NCI-H2227 treated with DMSO at 0.1 percent for 48 hours (cell line): ENCODE measurements around the gene SLC6A6.

Experiments
- DNase-seq: peaks from one replicate; lab custom pipeline; 2025; lab: John Stamatoyannopoulos, UW

The SLC6A6 gene

DNA sequence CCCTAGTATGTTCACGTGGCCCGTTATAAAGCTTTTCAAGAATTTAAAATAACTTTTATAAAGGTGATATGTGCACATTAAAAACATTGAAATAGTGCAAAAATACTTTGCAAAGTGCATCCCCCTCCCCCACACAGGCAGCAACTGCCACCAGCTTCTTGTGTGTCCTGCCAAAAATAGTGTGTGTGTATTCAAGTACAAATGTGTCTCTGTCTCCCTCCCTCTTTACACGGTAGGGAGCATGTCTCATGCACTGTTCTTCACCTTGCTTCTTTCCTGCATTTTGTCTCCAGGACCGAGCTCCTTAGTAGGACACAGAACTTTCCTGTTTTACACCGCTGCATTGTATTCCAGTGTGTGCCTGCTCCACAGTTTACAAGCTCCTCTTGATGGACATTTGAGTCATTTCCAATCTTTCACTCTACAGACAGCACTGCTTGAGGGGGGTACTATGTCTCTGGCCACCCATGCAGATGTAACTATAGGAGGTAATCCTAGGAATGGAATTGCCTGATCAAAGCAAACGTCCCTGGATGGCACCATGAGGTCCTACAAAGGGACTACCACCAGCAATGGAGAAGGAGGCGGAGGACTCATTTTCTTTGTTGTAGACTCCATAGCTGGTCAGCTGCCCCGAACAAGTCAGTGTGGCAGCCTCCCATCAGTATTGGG is 52.4 kb downstream of the SLC6A6 start:
- no peak for DNase-seq

DNA sequence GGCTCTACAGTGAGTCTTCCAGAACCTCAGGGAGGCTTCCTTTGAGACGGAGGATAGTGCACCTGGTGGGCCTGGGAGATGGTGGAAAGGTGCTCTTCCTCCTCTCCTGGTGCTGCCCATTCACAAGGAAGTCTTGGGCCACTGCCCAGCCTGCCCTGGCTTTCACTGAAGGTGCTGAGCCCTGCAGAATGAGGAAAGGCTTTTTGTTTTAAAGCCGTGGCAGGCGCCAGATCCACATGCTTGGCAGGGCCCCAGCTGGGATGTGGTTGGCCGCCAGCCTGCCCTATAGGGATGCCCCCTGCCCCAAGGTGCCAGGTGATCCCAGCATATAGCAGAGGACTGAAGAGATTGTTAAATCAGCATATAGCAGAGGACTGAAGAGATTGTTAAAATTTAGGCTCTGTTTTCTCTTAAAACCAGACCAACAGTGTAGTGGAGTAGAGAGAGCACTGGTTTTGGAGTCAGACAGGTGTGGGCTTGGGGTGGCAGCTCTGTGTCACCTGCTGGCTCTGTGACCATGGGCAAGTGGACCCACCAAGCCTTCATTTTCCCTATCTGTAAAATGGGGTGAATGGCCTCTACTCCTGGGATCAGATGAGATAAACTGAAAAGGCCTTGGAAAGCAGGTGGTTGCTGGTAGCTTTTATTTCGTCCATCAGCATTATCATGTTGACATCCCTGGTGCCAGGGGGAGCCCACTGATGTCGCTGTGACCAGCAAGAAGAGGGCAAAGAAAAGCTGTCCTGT is 53.3 kb downstream of the SLC6A6 start:
- DNase-seq = no peak

- DNase-seq = no peak
Observed at GRCh38 chr3:14456794-14457193, 54.4 kb downstream of the SLC6A6 start.

DNA sequence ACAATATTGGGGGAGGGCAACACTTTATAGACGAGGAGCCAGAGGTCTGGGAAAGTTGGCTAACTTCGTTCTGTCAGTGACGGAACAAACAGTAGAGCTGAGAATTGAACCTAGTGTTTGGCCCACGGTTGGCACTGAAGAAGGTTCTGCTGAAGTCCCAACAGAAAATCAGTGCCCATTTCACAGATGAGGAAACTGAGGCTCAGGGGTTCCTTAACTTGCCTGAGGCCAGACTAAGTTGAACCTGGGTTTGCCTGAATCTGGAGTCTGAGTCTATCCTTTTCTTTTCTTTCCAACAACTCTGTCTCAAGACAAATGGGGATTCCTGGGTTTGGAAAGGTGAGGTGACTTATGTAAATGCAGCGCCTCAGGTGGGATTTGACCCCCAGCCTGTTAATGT is 55.1 kb downstream of the SLC6A6 start:
- DNase-seq = no peak

- DNase-seq = no peak
Observed at GRCh38 chr3:14457999-14458398, 55.6 kb downstream of the SLC6A6 start.

DNA sequence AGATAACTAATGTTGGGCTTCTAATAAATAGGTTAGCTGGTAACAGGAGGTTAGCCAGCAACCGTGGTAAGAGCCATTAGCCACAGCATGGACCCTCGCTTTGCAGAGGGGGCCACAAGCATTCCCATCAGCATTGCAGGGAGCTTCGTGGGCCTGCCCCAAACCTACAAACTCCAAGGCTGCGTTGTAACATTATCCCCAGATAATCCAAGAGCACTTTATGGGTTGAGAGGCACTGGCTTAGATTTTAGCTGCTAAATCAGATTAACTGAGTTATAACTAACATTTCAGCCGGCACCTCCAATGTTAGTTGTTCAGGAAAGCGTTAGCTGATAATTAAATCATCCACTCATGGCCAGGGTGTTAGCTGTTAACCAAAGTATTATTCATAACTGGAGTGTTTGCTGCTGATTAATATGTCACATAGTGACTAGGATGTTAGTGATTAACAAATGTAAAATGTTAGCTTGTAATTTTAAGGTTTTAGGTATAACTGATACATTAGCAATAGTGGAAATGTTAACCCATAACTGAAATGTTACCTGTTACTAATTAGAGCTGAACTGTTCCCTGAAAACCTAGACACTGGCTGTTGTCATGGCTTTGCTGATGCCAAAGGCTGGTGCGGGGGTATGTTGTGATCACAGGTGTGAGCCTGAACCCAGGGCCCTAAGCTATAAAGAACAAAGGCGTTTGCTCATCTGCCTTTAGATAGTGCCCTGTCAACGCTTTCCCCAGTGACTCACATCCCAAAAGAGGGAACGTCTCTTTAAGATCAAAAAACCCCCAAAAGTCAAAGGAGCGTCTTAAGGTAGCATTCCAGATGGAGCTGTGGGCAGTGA is 56.2 kb downstream of the SLC6A6 start:
- no peak for DNase-seq

- no peak for DNase-seq
Observed at GRCh38 chr3:14459384-14459783, 57.0 kb downstream of the SLC6A6 start.

GRCh38 chr3:14459787-14460186 is 57.4 kb downstream of the SLC6A6 start:
- no peak for DNase-seq

GRCh38 chr3:14460342-14461005 is 58.1 kb downstream of the SLC6A6 start:
- DNase-seq = no peak

DNA sequence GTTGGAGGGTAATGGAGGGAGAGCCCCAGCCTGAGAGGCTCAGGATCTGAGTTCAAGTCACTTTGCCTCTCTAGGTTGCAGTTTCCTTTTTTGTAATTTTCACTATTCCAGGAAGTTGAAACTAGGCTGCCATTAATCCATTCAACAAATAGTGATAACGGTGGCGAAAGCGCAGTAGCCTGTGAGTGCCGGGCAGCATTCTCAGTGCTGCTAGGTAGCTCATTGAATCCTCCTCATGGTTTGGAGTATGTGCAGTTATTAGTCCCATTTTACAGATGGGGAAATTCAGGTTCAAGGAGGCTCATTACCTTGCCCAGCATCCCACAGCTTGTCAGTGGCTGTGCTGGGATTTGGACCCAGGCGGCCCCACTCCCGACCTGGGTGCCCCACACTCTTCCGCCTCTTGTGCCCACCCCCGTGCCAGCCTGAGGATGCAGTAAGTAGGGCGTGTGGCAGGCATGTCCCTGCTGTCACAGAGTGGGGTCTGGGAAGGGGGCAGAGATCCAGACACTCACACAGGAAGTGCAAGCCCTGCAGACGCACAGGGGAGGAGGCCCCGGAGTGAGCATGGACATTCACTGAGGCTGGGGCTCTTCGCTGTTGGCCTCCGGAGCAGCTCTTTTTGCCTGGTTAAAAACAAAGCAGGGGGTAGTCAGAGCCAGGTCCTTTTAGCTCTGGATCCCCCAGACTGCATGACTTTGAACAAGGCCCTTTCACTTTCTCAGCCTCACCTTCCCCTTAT is 58.8 kb downstream of the SLC6A6 start:
- no peak for DNase-seq

DNA sequence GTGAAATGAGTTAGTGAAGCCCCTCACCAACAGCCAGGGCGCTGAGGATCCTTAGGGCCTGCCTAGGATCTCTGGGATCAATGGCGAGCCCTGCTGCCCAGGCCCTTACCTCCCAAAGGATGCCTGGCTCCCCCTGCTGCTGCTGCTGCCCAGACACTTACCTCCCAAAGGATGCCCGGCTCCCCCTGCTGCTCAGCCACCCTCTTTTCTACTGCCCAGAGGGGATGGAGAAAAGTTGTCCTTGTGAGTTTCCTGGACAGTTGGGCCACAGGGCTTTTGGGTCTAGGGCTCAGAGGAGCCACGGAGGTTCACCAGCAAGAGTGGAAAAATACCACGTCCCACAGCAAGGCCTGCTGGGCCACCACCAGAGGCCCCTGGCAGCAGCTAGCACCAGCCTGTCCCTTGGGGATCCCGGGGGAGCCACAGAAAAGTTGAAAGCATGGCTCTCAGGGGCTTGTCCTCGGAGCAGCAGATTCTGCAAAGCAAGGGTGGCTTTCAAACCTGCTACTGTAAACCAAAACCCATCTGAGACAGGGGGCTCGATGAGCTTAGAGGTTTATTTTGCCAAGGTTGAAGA is 59.4 kb downstream of the SLC6A6 start:
- no peak for DNase-seq

- DNase-seq = no peak
Observed at GRCh38 chr3:14462738-14463137, 60.3 kb downstream of the SLC6A6 start.

- DNase-seq = no peak
Observed at GRCh38 chr3:14463330-14464140, 61.1 kb downstream of the SLC6A6 start.

DNA sequence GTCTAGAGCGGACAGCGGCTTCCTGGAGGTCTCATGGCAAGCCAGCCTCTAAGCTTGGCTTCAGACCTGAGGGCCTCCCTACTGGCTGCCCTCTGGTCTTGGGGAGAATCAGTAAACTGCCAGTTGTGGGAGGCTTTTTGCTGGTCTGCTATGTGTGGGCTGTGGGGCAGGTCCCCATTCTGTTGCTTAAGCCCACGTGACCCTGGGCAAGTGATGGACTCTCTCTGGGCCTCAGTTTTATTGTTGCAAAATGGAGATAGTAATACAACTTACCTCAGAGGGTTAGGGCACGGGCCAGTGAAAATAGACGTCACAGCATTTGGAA is 61.7 kb downstream of the SLC6A6 start:
- no peak for DNase-seq

- DNase-seq = no peak
Observed at GRCh38 chr3:14464521-14464920, 62.1 kb downstream of the SLC6A6 start.

DNA sequence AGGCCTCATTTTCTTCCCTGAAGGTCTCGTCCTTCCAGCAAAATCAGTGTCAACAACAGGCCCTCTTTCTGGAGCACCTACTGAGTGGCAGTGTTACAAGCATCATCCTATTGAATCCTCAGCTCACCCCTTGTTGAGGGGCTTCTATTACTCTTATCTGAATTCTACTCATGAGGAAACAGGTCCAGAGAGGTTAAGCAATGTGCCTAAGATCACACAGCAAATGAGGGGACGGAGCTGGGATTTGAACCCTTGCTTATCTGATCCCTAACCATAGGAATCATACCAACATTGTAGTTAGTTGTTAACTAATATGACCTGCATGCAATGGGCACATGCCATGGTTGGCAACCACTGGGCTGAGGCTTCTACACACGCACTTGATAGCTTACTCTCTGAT is 63.0 kb downstream of the SLC6A6 start:
- no peak for DNase-seq

DNA sequence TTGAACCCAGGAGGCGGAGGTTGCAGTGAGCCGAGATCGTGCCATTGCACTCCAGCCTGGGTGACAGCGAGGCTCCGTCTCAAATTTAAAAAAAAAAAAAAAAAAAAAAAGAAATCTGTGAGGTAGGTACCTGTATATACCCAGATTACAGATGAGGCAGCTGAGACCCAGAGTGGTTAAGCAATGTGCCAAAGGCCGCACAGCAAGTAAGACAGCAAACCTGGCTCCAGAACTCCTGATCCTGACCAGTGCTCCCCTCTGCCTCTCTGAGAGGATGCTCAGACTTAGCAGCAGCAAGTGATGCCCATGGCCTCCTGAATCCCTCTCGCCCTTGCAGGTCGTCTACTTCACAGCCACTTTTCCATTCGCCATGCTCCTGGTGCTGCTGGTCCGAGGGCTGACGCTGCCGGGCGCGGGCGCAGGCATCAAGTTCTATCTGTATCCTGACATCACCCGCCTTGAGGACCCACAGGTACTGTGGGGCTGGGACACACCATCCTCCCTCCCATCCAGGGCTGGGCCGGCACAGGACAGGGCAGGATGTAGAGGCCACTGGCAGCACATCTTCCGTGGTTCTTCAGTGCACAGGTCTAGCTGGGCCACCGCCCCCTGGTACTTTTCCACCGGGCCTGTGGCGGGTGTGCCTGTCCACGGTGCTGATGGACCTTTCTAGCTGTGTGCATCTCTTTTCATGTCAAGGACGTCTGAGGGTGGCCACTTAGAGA is 63.9 kb downstream of the SLC6A6 start:
- no peak for DNase-seq

DNA sequence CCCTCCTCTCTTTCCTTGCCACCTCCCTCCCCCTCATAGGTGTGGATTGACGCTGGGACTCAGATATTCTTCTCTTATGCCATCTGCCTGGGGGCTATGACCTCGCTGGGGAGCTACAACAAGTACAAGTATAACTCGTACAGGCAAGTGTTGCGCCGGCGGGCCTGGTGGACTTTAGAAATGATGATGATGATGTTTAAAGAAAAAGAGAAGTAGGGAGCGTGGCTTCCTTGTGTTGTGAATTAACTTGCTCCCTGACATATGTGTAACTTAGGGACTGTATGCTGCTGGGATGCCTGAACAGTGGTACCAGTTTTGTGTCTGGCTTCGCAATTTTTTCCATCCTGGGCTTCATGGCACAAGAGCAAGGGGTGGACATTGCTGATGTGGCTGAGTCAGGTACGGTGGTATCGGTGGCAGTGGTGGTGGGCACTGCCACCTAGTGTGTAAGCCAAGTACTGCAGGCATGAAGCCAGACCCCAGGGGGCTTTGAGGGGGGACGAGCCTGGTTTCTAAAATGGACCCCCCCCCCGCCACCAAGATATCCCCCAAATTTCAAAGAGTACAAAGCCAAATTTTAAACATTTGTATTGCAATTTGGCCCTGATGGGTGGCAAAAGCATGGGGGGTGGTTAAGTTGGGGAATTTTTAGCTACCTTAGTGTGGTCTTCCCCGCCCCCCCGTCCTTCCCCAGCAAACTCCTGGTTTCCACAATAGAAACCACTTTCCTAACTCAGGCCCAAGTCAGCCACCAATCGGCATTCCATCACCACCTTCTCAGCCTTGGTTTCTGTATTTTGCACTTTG is 65.6 kb downstream of the SLC6A6 start:
- DNase-seq = peak; percentile 18

DNA sequence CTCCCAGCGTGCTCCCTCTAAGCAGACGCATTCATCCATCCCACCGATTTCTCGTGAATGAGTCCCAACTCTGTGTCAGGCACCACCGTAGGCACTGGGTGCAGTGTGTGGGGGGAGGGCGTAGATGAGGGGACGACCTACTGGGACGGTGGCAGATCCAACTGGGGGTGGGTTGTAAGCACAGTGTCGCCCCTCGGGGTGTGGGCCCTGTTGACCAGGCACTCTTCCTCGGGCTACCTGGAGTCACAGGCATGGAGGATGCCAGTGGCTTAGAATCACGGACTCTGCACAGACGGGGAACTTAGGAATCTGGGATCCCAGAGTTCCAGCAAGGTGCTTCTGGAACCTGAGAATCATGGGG is 66.2 kb downstream of the SLC6A6 start:
- DNase-seq = no peak
